ENCODE results near the gene CAPZA2.

Gene CAPZA2

GRCh38 chr7:116910383-116910782 is 48.0 kb downstream of the CAPZA2 start:
- H3K36me3 ChIP-seq, result peaks cover 45% of the 10 kb centered on the region
- no peak for DNase-seq
- H3K27me3 ChIP-seq (ENCODE audit: insufficient read depth, low read depth, severe bottlenecking), result no peaks in the 10 kb centered on the region
- H3K9me3 ChIP-seq (ENCODE audit: severe bottlenecking), result no peaks in the 10 kb centered on the region
- TF ChIP-seq CTCF (IDR thresholded peaks at IDR 0.05; ENCODE audit: low read depth, low read length), result no peak
- H3K27ac ChIP-seq, result no peak overlapping the region
- no peak overlapping the region for H3K4me3 ChIP-seq (ENCODE audit: low read depth, low read length)

- DNase-seq, result no peak
- no peak overlapping the region for H3K27ac ChIP-seq
- H3K36me3 ChIP-seq, result peaks cover 39% of the 10 kb centered on the region
- no peak for TF ChIP-seq CTCF (IDR thresholded peaks at IDR 0.05; ENCODE audit: low read depth, low read length)
- no peaks in the 10 kb centered on the region for H3K9me3 ChIP-seq (ENCODE audit: severe bottlenecking)
- H3K4me3 ChIP-seq (ENCODE audit: low read depth, low read length), result no peak overlapping the region
- H3K27me3 ChIP-seq (ENCODE audit: insufficient read depth, low read depth, severe bottlenecking), result no peaks in the 10 kb centered on the region
Observed at GRCh38 chr7:116911801-116912200, 49.4 kb downstream of the CAPZA2 start.

GRCh38 chr7:116912269-116912909 is 50.0 kb downstream of the CAPZA2 start:
- H3K9me3 ChIP-seq (ENCODE audit: severe bottlenecking), result no peaks in the 10 kb centered on the region
- no peaks in the 10 kb centered on the region for H3K27me3 ChIP-seq (ENCODE audit: insufficient read depth, low read depth, severe bottlenecking)
- no peak overlapping the region for H3K4me3 ChIP-seq (ENCODE audit: low read depth, low read length)
- no peak overlapping the region for H3K27ac ChIP-seq
- H3K36me3 ChIP-seq, result peaks cover 43% of the 10 kb centered on the region
- TF ChIP-seq CTCF (IDR thresholded peaks at IDR 0.05; ENCODE audit: low read depth, low read length), result no peak
- DNase-seq, result no peak

GRCh38 chr7:116918704-116919103 is 56.3 kb downstream of the CAPZA2 start:
- no peaks in the 10 kb centered on the region for H3K27me3 ChIP-seq (ENCODE audit: insufficient read depth, low read depth, severe bottlenecking)
- no peak for DNase-seq
- H3K4me3 ChIP-seq (ENCODE audit: low read depth, low read length), result no peak overlapping the region
- no peaks in the 10 kb centered on the region for H3K9me3 ChIP-seq (ENCODE audit: severe bottlenecking)
- H3K27ac ChIP-seq, result no peak overlapping the region
- H3K36me3 ChIP-seq, result peaks cover 15% of the 10 kb centered on the region; the same call in 1 of the 2 replicates
- TF ChIP-seq CTCF (IDR thresholded peaks at IDR 0.05; ENCODE audit: low read depth, low read length), result no peak

- DNase-seq, result no peak
- H3K27ac ChIP-seq, result no peak overlapping the region
- peaks cover 2% of the 10 kb centered on the region for H3K27me3 ChIP-seq (ENCODE audit: insufficient read depth, low read depth, severe bottlenecking)
- H3K36me3 ChIP-seq, result peaks cover 11% of the 10 kb centered on the region; the same call in 1 of the 2 replicates
- no peaks in the 10 kb centered on the region for H3K9me3 ChIP-seq (ENCODE audit: severe bottlenecking)
- H3K4me3 ChIP-seq (ENCODE audit: low read depth, low read length), result no peak overlapping the region
- TF ChIP-seq CTCF (IDR thresholded peaks at IDR 0.05; ENCODE audit: low read depth, low read length), result no peak
Observed at GRCh38 chr7:116920359-116920758, 58.0 kb downstream of the CAPZA2 start.

- no peak overlapping the region for H3K27ac ChIP-seq
- no peak for DNase-seq
- H3K9me3 ChIP-seq (ENCODE audit: severe bottlenecking), result no peaks in the 10 kb centered on the region
- TF ChIP-seq CTCF (IDR thresholded peaks at IDR 0.05; ENCODE audit: low read depth, low read length), result no peak
- H3K27me3 ChIP-seq (ENCODE audit: insufficient read depth, low read depth, severe bottlenecking), result peaks cover 2% of the 10 kb centered on the region
- no peak overlapping the region for H3K4me3 ChIP-seq (ENCODE audit: low read depth, low read length)
- peaks cover 2% of the 10 kb centered on the region; the same call in 1 of the 2 replicates for H3K36me3 ChIP-seq
Observed at GRCh38 chr7:116922545-116922944, 60.2 kb downstream of the CAPZA2 start.
